PC-3 (cell line): ENCODE measurements around the gene SLC44A5. TPM values are rescaled to one million over a fixed set of nuclear protein-coding genes. Genes with fewer than 3 reads are reported as not detected.
A peak's percentile ranks its signal among the peaks of the same experiment; 100 is the strongest.

ENCODE experiments used
- ATAC-seq: fragments of 200-7000 bp; cut with Tn5 transposase; 2 replicates; pipeline ENCODE4 v1.9.1; 2020; ENCODE audit warnings: mild to moderate bottlenecking, moderate library complexity
- BruUV-seq: library from RNA; stranded (reverse); fragments of 400-500 nt; replicated peaks from 2 replicates; lab custom pipeline; 2021; lab: Mats Ljungman, UMichigan
- CTCF ChIA-PET: fragments of 300-600 bp; sonication (Branson Sonifier 250); formaldehyde crosslinking; loops from one replicate; lab custom pipeline; 2022; ENCODE audit warnings: antibody characterized with exemption; lab: Charles Lee
- POLR2A ChIA-PET: fragments of 300-600 bp; sonication (Branson Sonifier 250); formaldehyde crosslinking; loops from one replicate; lab custom pipeline; 2022; ENCODE audit warnings: antibody characterized with exemption; ENCODE audit not compliant: unreplicated experiment; lab: Charles Lee
- DNase-seq: peaks from one replicate; pipeline ENCODE4 v3.0.0-alpha.2; 2015
- H2AFZ ChIP-seq: fragments of 300-600 bp; sonication (generic); 2 replicates; pipeline ENCODE4 v1.6.0; 2016; ENCODE audit warnings: antibody characterized with exemption, low read length
- H3F3A ChIP-seq: fragments of 300-600 bp; sonication (generic); one replicate; pipeline ENCODE4 v1.6.0; 2017; ENCODE audit warnings: antibody characterized with exemption, low read length, control low read depth, mild to moderate bottlenecking; ENCODE audit not compliant: unreplicated experiment
- H3K27ac ChIP-seq: fragments of 300-600 bp; sonication (generic); 2 replicates; pipeline ENCODE4 v1.5.1; 2016; ENCODE audit warnings: mild to moderate bottlenecking, low read length
- H3K27me3 ChIP-seq: fragments of 300-600 bp; sonication (generic); 2 replicates; pipeline ENCODE4 v1.6.1; 2016; ENCODE audit warnings: low read length, mixed read lengths
- H3K36me3 ChIP-seq: fragments of 300-600 bp; sonication (generic); 2 replicates; pipeline ENCODE4 v1.6.1; 2016; ENCODE audit warnings: low read depth, mixed run types, low read length, mixed read lengths
- H3K4me1 ChIP-seq: fragments of 300-600 bp; sonication (generic); 2 replicates; pipeline ENCODE4 v1.5.1; 2016; ENCODE audit warnings: low read length; ENCODE audit not compliant: insufficient read depth
- H3K4me2 ChIP-seq: fragments of 300-600 bp; sonication (generic); 2 replicates; pipeline ENCODE4 v1.6.0; 2016; ENCODE audit warnings: low read length
- H3K4me3 ChIP-seq: fragments of 300-600 bp; sonication (generic); 2 replicates; pipeline ENCODE4 v1.5.1; 2016; ENCODE audit warnings: mild to moderate bottlenecking, low read length, mixed read lengths
- H3K79me2 ChIP-seq: fragments of 300-600 bp; sonication (generic); 2 replicates; pipeline ENCODE4 v1.6.1; 2017; ENCODE audit warnings: low read length, mixed read lengths
- H3K9ac ChIP-seq: fragments of 300-600 bp; sonication (generic); 2 replicates; pipeline ENCODE4 v1.6.0; 2016; ENCODE audit warnings: mild to moderate bottlenecking, low read length
- H3K9me2 ChIP-seq: fragments of 300-600 bp; sonication (generic); replicated peaks from 2 replicates; pipeline ENCODE4 v1.6.1; 2016; ENCODE audit warnings: mixed run types, low read length, mixed read lengths
- H3K9me3 ChIP-seq: fragments of 300-600 bp; sonication (generic); 2 replicates; pipeline ENCODE4 v1.6.1; 2016; ENCODE audit warnings: low read length, mixed read lengths
- H4K20me1 ChIP-seq: fragments of 300-600 bp; sonication (generic); 2 replicates; pipeline ENCODE4 v1.6.1; 2016; ENCODE audit warnings: low read length, mixed read lengths
- EZH2 ChIP-seq: fragments of 300-600 bp; sonication (generic); IDR thresholded peaks from one replicate; pipeline ENCODE4 v1.6.1; 2017; ENCODE audit warnings: antibody characterized with exemption, mild to moderate bottlenecking, low read length; ENCODE audit not compliant: unreplicated experiment
- EZH2phosphoT487 ChIP-seq: fragments of 300-600 bp; sonication (generic); IDR thresholded peaks from 2 replicates; pipeline ENCODE4 v1.6.1; 2018; ENCODE audit warnings: mild to moderate bottlenecking, antibody characterized with exemption, low read length, borderline replicate concordance
- intact Hi-C: fragments of 100-400 bp; cut with micrococcal nuclease; formaldehyde crosslinking; loops from 2 replicates; pipeline ENCODE4 v1.9.0; 2023
- total RNA-seq: library from RNA; depleted of rRNA; stranded (reverse); fragments of >200 nt; gene quantifications from 2 replicates; pipeline ENCODE4 v1.2.3, GENCODE V29; 2014
- TF ChIP-seq, protein P1 (sequence below): fragments of 300-600 bp; sonication (generic); conservative IDR thresholded peaks from 2 replicates; pipeline ENCODE4 v1.5.1; 2017; ENCODE audit warnings: antibody characterized with exemption, low read depth, mild to moderate bottlenecking, low read length

SLC44A5 gene
- total RNA-seq, 1 experiment from 2014 or later = not detected

DNA sequence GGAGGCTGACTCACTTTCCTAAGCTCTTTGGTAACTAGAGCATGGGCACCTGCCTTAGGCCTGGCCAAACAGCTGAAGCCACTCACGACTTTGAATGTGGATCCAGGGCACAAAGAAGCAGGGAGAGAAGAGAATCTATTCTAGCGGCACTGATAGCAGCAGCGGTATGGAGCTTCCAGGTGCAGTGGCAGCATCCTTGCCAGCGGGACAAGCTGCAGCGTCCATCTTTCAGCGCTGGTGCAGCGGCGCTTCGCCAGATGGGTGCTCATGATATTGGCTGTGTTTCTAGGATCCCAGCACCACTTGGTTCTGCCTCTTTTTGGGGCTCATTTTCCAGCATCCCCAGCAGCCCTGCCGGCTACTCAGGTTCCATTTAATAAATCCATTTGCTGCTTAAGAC lies 184.2 kb downstream of the SLC44A5 start:
- ATAC-seq = no peak
- H3K27ac ChIP-seq = no peak overlapping the region
- BruUV-seq = no TSS peak

DNA sequence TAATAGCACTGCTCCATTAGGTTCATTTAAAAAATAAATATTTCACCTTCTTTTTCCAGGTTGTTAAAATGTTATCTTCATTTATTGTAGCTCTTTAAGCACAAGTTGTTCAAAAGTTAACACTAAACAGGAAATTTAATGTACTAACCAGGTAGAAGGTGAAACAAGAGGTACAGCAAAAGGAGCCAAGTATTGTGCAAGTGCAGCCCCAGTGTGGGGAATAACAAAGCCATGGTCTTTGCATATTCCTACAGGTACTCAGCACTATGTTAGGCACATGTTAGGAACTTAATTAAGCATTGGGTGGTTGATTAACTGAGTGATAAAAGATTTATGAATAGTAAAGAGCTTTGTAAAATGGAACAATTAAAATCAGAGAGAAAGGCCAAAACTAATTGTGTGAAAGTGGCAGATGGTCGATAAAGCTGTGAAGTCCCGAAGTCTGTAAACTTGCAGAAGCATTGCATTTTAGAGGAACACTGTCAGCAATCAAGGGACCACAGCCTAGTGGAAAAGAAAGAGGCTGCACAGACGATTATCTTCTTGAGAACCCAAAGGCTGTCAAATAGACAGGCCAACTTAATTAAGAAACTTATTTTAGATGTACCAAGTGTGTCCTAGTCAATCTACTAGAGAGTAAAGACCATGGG lies 185.8 kb downstream of the SLC44A5 start:
- Histone ChIP-seq H3K79me2 (no peaks in the 10 kb centered on the region), H2AFZ (no peak overlapping the region), H3K4me1 (no peaks in the 10 kb centered on the region), H3K9ac (no peak overlapping the region), H3K9me3 (no peaks in the 10 kb centered on the region), H3F3A (no peaks in the 10 kb centered on the region), H4K20me1 (no peaks in the 10 kb centered on the region), H3K36me3 (no peaks in the 10 kb centered on the region), H3K4me3 (no peak overlapping the region), H3K27ac (no peak overlapping the region), H3K9me2 (no peaks in the 10 kb centered on the region), H3K4me2 (no peak overlapping the region), H3K27me3 (peaks cover 34% of the 10 kb centered on the region)
- BruUV-seq = no TSS peak
- intact Hi-C loops = no loop called here
- no peak for DNase-seq
- ATAC-seq = no peak
- TF ChIP-seq EZH2 = no peak
- no peak for TF ChIP-seq EZH2phosphoT487
- TF ChIP-seq, protein P1, sequence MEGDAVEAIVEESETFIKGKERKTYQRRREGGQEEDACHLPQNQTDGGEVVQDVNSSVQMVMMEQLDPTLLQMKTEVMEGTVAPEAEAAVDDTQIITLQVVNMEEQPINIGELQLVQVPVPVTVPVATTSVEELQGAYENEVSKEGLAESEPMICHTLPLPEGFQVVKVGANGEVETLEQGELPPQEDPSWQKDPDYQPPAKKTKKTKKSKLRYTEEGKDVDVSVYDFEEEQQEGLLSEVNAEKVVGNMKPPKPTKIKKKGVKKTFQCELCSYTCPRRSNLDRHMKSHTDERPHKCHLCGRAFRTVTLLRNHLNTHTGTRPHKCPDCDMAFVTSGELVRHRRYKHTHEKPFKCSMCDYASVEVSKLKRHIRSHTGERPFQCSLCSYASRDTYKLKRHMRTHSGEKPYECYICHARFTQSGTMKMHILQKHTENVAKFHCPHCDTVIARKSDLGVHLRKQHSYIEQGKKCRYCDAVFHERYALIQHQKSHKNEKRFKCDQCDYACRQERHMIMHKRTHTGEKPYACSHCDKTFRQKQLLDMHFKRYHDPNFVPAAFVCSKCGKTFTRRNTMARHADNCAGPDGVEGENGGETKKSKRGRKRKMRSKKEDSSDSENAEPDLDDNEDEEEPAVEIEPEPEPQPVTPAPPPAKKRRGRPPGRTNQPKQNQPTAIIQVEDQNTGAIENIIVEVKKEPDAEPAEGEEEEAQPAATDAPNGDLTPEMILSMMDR = no peak
- CTCF ChIA-PET = no interaction called here
- POLR2A ChIA-PET = no interaction called here

More for the DNA sequence above, 184.2 kb downstream of the SLC44A5 start:
- no peaks in the 10 kb centered on the region for H4K20me1 ChIP-seq
- H2AFZ ChIP-seq = no peak overlapping the region
- CTCF ChIA-PET = no interaction called here
- no peaks in the 10 kb centered on the region for H3K4me1 ChIP-seq
- POLR2A ChIA-PET = no interaction called here
- H3K9me3 ChIP-seq = no peaks in the 10 kb centered on the region
- no peak overlapping the region for H3K4me3 ChIP-seq
- H3K4me2 ChIP-seq = no peak overlapping the region
- TF ChIP-seq EZH2phosphoT487 = no peak
- no peaks in the 10 kb centered on the region for H3K79me2 ChIP-seq
- intact Hi-C loops = no loop called here
- no peaks in the 10 kb centered on the region for H3K36me3 ChIP-seq
- no peaks in the 10 kb centered on the region for H3K9me2 ChIP-seq
- DNase-seq = no peak
- no peaks in the 10 kb centered on the region for H3F3A ChIP-seq
- H3K27me3 ChIP-seq = peaks cover 34% of the 10 kb centered on the region
- H3K9ac ChIP-seq = no peak overlapping the region

- Histone ChIP-seq H3K27ac (no peak overlapping the region), H3K27me3 (peaks cover 34% of the 10 kb centered on the region), H3K4me3 (no peak overlapping the region), H3K9ac (no peak overlapping the region), H3K36me3 (no peaks in the 10 kb centered on the region), H2AFZ (no peak overlapping the region), H4K20me1 (no peaks in the 10 kb centered on the region), H3K9me3 (no peaks in the 10 kb centered on the region), H3F3A (no peaks in the 10 kb centered on the region), H3K79me2 (no peaks in the 10 kb centered on the region), H3K9me2 (no peaks in the 10 kb centered on the region), H3K4me1 (no peaks in the 10 kb centered on the region), H3K4me2 (no peak overlapping the region)
- ATAC-seq (no peak), DNase-seq (peak; percentile 3)
- no TSS peak for BruUV-seq
- ChIA-PET CTCF (no interaction called here), POLR2A (no interaction called here)
- TF ChIP-seq EZH2 (no peak), EZH2phosphoT487 (no peak)
- TF ChIP-seq, protein P1 = no peak; the same call in 1 of the 2 replicates
- intact Hi-C loops = no loop called here
These were observed 187.3 kb downstream of the SLC44A5 start for GRCh38 chr1:75423616-75424015.
